Gastrocnemius medialis (tissue), 4 donors: ENCODE results near the gene ZBTB20.

Source experiments
- CTCF ChIP-seq, 5 experiments: fragments of 450-650 bp in 3 of 5; fragments of 200-600 bp in 2 of 5; sonication (generic) in 2 of 5; IDR thresholded peaks in 4 of 5; conservative IDR thresholded peaks in 1 of 5; 1 replicate in 4 of 5; 2 replicates in 1 of 5; pipeline ENCODE4 v1.5.1; 2016 to 2019; ENCODE audit warnings: antibody characterized with exemption in 5 of 5, mild to moderate bottlenecking in 3 of 5, moderate library complexity in 3 of 5
- POLR2A ChIP-seq, 2 donors: fragments of 450-650 bp; IDR thresholded peaks; one replicate each; pipeline ENCODE4 v1.6.1; 2017; ENCODE audit warnings: antibody characterized with exemption in 2 of 2, mild to moderate bottlenecking in 2 of 2, moderate library complexity in 2 of 2

- no peak for TF ChIP-seq CTCF (IDR thresholded peaks at IDR 0.05 in 4 of 5, conservative IDR thresholded peaks at IDR 0.05 in 1 of 5)
- no peak for TF ChIP-seq POLR2A (IDR thresholded peaks at IDR 0.05)
Measured at GRCh38 chr3:114344492-114344891, 802.6 kb downstream of the ZBTB20 start.
